Superior temporal gyrus (tissue), 1 donor: Measurements from ENCODE around the gene ARL3.
A peak's percentile ranks its signal among the peaks of the same experiment; 100 is the strongest.

Experiments used
- DNase-seq: peaks from one replicate; pipeline ENCODE4 v3.0.0-alpha.2; 2016; ENCODE audit errors: extremely low spot score

Gene ARL3

DNA sequence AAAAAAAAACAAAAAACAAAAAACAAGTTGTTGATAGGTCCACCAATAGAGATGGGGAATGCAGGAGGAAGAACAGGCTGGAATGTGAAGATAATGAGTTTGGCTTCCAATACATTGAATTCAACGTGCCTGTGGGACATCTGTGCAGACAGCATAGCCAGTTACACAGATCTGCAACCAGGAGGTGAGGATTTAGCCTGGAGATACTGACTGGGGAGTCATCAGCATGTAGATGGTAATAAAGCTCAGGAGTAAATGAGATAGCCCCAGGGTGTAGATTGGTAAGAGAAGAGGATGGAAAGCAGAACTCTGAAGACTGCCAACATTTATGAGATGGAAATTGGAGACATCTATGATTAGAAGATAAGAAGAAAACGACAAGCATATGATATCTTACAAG lies 74.7 kb downstream of the ARL3 start:
- DNase-seq = no peak

DNA sequence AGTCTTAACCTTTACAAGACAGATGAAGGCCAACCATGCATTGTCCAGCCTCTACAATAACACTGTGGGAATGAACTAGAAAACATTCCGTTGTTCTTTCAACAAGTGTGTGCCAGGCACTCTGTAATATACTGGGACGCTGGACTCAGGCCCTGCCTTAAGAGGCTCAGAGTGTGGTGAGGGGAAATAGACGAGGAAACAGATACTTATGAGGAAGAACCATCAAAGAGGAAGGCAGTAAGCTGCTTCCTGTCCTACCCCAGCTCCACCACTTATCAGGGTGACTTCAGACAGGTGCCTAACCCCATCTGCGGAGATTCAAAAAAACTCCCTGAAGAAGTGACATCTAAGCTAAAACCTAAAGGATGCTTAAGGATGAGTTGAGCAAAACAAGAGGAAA lies 78.8 kb downstream of the ARL3 start:
- DNase-seq = no peak

DNA sequence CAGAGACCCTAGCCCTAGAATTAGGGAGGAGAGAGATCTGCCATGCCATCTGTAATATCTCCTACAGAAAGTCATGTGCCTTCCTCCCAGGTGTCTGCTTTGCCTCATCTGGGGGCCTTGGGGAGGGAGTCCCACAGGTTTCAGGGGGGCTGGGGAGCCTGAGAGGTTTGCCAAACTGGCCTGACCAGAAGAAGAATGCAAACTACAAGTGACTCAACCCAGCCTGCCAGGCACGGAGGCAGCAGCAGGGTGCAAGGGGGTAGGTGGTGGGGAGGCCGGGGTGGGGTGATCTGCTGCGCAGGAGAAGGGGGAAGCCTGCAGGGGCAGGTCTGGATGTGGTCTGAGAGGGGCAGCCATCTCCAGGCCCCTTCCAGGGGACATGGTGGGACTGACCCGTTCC lies 79.5 kb downstream of the ARL3 start:
- DNase-seq = no peak

DNA sequence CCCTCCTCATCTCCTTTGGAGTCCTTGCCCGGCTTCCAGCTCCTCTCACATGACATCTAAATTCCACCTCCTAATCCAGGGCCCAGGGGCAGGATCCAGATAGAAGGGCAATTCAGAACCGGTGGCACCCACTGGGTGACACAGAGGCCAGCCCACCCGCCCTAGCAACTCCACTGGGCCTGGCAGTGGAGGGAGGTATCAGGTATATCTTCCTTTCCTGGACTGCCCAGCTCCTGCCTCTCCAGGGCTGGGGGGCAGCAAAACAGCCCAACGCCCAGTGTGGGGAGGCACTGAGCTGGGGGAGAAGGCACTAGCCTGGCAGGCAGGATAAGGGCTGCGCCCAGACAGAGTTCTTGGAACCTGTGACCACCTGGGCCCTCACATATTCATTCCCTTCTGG lies 80.3 kb downstream of the ARL3 start:
- DNase-seq = no peak

DNA sequence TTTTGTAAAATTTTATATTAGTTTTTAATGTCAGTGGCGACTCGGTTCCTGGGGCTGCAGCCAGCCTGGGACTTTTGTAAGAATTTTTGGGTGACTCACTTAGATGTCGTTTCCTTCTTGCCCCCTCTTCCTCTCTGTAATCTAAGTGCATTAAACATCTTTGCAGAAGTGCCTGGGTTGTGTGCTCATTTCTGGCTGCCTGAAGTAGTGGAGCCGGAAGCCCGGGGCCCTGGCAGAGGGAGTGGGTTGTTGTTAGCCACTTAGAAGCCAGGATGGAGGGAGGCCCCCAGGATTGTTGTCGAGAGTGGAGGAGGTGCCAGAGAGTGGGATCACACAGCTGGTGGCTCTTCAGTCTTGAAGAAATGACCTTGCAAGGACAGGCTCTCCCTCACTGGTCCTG lies 80.9 kb downstream of the ARL3 start:
- no peak for DNase-seq

DNA sequence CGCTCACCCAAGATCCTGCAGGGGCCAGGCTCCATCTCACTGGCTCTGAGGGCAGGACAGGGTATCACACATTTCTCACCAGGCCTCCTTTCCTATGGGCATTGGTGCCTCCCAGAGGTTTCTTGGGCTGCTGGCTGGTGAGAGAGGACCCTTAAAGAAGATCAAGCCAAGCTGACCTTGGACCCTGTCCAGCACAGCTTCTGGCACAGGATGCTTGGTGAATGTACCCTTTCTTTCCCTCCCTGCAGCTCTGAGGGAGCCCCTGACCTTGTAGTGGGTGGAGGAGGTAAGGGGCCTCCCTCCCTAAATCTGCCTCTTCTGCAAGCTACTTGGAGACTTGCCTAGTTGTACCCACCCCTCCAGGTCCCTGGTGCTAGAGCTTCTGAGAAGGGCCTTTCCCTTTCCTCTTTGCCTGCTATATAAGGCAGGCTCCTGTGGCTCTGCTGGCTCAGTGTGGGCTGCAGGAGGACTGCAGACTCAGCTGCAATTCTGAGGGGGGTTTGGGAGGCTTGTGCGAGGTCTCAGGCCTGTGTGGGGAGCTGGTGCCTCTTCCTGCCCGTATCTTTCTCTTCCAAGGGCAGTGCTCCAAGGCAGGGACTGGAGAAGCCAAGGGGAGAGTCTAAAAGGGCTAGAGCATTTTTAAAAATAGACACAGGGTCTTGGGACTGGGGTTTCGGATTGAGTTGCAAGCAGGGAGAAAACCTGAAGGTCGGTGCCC lies 81.6 kb downstream of the ARL3 start:
- DNase-seq = no peak

DNA sequence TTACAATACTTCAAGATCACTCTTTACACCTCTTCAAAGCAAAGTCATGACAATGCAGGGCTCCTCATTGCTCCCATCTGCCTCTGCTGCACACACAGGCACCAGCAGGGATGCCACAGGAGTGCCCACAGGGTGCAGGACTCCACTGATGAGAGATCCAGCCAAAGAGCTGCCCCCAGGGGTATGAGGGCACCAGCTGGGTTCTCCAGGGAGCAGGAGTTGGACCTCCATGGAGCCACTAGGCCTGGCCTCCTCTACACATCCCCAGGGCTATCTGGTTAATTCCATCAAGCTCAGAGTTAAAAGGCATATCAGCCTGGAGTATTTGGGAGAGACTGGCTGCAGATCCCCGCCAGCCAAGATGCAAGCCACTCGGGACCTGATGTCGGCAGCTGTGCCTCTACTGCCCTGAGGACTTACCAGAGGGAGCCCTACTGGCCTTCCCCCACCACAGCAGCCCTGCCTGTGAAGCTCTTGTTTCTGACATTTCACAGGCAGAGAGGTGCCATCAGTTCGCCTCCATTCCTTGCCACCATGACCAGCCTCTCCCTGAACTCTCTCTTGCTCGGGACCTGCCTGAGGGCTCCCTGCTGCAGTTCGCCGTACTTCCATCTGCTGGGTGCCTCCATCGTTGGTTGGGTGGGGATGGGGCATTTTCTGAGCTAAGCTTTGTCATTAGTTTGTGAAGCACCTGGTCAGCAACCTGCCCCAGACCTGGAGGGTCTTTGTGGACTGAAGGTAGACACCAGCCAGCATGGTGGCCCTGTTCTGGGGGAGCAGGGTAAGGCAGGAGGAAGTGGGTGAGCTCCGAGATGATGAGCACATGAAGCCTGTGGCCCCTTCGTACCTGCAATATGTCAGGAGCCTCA lies 82.4 kb downstream of the ARL3 start:
- no peak for DNase-seq

DNA sequence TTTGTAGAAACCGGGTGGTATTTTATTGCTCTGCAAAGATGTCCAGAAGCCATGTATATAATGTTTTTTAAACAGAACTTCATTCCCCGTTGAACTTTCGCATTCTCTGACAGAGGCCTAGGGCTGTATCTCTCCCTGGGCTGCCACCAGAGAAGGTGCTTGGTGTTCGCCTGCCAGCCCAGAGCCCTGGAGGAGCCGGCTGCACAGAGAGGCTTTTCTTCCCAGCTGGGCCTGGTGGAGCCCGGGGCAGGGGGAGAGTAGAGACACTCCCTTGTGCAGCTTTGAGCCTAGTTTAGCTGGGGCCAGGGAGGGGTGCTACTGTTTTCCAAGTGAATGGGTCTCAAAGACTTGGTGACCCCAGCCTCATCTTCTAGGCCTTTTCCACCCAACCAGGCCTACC lies 83.5 kb downstream of the ARL3 start:
- DNase-seq = no peak

DNA sequence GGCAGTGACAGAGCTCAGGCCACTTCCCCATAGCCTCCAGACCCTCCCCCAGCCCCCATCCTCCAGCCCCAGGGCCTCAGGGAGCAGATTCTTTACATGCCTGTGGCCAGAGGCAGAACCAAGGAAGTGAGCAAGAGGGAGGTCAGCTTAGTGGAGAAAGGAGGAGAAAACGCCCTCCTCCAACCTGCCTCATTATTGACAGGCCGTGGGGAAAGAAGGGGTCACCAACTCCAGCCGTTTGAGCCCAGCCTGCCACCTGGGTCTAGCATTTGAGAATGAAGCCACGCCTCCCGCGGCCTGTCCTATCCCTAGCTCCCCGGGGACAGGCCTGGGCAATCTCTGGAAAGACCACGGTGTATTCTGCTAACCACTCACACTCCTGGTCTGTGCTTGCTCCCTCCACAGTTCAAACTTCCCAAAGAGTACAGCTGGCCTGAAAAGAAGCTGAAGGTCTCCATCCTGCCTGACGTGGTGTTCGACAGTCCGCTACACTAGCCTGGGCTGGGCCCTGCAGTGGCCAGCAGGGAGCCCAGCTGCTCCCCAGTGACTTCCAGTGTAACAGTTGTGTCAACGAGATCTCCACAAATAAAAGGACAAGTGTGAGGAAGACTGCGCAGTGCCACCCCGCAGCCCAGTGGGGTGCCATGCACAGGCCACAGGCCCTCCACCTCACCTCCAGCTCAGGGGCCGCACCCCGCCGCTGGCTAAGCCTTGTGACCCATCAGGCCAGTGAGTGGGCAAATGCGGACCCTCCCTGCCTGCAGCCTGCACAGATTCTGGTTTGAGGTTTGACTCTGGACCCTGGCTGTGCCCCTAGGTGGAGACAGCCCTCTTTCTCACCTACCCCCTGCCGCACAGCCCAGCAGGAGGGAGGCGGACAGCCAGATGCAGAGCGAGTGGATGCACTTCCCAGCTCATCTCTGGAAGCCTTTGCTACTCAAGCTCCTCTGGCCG lies 84.3 kb downstream of the ARL3 start:
- DNase-seq = no peak

DNA sequence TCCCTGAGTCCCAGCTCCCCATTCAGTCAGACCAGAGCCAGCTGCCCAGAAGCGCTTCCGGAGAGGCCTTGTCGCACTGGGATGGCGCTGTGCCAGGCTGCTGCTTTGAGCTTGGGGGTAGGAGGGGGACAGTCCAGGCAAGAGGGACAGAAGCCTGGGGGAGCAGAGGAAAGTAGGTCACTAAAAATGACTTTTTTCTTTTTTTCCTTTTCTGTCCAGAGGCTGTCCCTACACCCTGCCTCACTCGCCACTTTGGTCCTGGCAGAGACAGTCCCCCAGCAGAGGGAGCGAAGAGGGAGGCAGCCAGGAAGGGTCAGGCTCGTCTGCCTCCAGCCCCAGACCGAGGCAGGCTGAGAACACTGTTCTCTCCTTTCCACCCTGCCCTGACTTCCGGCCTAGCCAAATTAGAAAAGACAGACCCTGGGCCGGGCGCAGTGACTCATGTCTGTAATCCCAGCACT lies 85.7 kb downstream of the ARL3 start:
- DNase-seq = peak; percentile 80

DNA sequence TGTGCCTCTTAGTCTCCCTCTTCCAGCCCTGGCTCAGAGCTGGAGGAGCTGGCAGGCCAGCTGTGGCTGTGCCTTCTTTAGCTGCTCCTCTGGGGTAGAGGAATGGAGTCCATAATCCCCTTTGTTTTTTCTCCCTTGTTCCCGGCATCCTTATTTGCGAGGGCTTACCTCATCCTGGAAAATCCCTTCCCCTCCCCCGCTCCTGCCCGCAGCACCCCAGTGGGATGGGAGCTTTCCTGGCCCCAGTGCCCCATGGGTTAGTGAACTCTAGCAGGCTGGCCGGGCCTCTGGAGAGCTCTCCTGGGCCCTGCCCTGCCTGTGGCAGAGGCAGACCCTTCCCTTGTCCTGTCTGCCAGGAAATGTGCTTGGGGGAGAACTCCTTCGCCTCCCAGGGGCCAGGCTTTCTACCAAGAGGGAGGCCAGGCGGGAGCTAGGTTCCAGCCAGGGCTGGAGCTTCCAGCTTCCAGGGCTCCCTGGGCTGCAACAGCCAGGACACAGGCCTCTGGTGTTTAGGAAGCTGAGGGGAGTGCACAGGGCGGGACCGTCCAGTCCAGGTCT lies 86.4 kb downstream of the ARL3 start:
- peak; percentile 34 for DNase-seq

DNA sequence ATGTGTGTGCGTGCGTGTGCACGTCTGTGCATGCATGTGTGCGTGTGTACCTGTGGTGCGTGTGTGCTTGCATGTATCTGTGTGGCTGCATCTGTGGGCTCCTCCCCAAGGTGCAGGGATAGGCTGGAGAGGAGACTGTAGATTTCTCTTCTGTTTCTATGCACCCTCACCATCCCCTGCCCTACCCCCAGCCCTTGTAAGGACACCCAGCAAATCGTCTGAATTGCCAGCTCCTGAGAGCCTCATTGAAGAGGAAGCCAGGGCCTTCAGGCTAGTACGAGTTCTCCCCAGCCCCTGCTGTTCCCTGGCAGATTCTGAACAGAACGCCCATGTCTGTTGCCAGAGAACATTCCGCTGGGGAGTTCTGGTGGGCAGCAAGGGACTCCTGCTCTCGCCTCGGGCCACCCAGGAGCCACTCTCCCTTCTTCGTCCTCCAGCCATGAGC lies 86.9 kb downstream of the ARL3 start:
- no peak for DNase-seq

DNA sequence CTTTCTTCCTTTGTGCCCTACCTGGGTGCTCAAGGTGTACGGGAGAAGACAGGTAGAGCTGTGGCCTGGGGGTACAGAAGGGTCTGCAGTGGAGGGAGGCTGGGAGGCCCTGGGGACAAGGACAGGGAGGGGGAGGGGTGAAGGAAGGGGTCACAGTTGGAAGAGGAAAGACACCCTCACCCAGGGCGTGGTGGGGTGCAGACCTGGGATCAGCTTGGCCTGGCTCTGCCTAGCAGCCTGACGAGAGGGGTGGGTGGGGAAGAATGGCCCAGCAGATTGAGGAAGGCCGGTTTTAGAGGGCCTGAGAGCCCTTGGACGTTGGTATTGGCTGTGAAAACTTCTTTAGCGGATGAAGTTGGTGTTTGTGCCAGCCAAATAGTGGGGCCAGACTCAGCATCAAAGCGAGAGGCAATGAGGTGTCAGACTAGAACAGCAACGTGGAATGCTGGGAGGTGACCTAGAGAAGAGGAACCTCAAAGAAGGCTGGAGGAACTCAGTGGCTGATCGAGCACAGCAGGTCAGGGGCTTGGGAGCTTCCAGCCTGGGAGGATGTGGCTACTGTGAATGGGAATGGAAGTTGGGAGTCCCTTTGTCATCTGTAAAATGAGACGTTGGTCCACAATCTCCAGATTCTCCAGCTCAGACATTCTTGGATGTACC lies 88.0 kb downstream of the ARL3 start:
- DNase-seq = no peak

DNA sequence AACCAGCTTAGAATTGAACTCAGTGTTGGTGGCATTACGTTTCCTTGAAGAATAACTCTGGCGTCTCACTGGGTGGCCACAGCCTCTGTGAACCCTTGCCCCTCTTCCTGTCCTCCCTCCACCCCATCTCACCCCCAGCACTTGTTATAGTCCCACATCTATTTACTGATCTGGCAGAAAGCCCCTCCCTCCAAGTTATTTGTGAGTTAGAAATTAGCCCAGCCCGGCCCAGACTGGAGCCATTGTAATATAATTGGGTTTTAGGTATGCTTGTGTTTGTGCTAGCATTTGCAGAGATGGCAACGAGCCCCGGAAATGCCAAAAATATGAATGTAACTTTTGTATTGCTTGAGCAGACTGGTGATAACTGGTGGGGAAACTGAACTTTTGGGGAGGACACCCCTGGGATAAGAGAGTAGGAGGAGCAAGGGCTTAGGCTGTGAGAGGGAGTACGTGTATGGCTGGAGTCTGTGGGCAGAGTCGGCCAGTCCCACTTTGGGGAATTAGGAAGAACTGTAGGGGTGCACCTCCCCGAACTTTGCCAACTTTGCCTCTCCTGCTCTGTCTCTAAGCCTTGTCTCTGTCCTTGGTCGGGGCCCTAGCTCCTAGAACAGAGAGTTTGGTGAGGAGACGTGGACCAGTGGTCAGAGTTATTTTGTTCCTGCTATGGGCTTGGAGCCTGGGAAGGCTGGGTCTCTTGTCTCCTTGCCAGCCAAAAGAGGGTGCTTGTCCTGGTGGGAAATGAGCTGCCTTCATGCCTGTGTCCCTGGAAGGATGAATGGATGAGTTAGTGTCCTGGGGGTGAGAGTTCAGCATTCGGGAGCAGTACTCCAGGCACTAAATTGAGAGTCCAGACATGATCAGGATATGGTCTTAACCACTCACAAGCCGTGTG lies 89.2 kb downstream of the ARL3 start:
- no peak for DNase-seq

DNA sequence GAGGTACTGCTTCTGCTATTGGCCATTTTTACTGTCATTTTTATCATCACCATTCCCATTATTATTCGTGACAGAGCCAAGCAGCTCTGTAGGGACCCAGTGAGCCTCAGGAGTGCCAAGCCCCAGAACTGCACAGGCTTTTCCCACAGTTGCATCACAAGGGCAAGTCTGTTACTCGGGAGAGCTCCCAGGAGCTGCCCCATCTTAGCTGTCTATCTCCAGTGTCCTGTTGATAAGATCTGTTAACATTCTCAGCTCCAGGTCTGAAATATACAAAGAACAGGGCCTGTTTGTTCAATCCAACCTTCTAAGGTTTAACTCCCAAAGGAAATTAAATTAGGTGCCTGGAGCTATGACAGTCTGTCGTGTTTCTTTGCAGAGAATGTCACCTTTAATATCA lies 90.1 kb downstream of the ARL3 start:
- DNase-seq = no peak
